ENCODE data around the gene CBLC. TPM values are rescaled to one million over a fixed set of nuclear protein-coding genes. Genes with fewer than 3 reads are reported as not detected.

The CBLC gene
- total and polyA plus RNA-seq, 10 of the 15 experiments (the other 5 are each of a cell fraction or from before 2014, with no cell fraction given), result not detected

DNA sequence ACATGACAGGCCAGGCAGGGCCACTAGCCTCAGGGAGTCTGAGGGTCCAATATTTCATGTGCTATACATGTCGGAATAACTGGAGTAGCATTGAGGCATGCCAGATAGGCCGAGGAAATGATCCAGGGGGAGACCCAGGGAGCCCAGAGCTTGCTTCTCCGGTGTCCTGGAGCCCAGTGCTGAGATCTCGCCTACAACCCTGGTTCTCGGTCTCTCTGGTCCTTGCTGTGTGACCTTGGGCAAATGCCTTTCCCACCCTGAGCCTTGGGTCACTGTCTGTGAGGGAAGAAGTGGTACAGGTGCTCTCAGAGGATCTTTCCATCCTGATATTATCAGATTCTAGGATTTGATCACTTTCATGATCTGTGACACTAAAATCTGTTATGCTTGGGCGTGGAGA is 11.3 kb downstream of the CBLC start:
- DNase-seq (ENCODE audit: low read depth, low spot score) (no peak), FAIRE-seq (no peak), ATAC-seq (no peak)
- intact Hi-C loops (cut with micrococcal nuclease; ENCODE audit: unreplicated experiment), result no loop called here
- no peak overlapping the region for H3K9ac ChIP-seq (ENCODE audit: control insufficient read depth, insufficient read depth, low read length)
- H3K4me2 ChIP-seq (ENCODE audit: control insufficient read depth, insufficient read depth), result no peak overlapping the region
- CTCF ChIA-PET, result interaction anchor here (0.7 to 1.4 kb wide), 3 partner anchors 10 to 65 kb away, joined by 3 to 4 read pairs (median 3); no protein-coding TSS in a partner anchor
- in situ Hi-C loops (cut with MboI), result no loop called here
- RAD21 ChIA-PET (ENCODE audit: unreplicated experiment), result no interaction called here
- no peaks in the 10 kb centered on the region for H3K9me3 ChIP-seq (replicated peaks; ENCODE audit: control insufficient read depth, insufficient read depth, low read length)
- no peaks in the 10 kb centered on the region for H3K36me3 ChIP-seq (ENCODE audit: control insufficient read depth in 2 of 2, insufficient read depth in 2 of 2, low read length in 1 of 2)
- SMC1A ChIA-PET (ENCODE audit: uncharacterized antibody, unreplicated experiment), result no interaction called here
- H4K20me1 ChIP-seq (ENCODE audit: control insufficient read depth, insufficient read depth), result no peaks in the 10 kb centered on the region
- BruUV-seq (replicated peaks), result no TSS peak
- POLR2A ChIA-PET, result no interaction called here
- no peak overlapping the region for H3K27ac ChIP-seq (ENCODE audit: control insufficient read depth, insufficient read depth)
- TF ChIP-seq, protein P1, sequence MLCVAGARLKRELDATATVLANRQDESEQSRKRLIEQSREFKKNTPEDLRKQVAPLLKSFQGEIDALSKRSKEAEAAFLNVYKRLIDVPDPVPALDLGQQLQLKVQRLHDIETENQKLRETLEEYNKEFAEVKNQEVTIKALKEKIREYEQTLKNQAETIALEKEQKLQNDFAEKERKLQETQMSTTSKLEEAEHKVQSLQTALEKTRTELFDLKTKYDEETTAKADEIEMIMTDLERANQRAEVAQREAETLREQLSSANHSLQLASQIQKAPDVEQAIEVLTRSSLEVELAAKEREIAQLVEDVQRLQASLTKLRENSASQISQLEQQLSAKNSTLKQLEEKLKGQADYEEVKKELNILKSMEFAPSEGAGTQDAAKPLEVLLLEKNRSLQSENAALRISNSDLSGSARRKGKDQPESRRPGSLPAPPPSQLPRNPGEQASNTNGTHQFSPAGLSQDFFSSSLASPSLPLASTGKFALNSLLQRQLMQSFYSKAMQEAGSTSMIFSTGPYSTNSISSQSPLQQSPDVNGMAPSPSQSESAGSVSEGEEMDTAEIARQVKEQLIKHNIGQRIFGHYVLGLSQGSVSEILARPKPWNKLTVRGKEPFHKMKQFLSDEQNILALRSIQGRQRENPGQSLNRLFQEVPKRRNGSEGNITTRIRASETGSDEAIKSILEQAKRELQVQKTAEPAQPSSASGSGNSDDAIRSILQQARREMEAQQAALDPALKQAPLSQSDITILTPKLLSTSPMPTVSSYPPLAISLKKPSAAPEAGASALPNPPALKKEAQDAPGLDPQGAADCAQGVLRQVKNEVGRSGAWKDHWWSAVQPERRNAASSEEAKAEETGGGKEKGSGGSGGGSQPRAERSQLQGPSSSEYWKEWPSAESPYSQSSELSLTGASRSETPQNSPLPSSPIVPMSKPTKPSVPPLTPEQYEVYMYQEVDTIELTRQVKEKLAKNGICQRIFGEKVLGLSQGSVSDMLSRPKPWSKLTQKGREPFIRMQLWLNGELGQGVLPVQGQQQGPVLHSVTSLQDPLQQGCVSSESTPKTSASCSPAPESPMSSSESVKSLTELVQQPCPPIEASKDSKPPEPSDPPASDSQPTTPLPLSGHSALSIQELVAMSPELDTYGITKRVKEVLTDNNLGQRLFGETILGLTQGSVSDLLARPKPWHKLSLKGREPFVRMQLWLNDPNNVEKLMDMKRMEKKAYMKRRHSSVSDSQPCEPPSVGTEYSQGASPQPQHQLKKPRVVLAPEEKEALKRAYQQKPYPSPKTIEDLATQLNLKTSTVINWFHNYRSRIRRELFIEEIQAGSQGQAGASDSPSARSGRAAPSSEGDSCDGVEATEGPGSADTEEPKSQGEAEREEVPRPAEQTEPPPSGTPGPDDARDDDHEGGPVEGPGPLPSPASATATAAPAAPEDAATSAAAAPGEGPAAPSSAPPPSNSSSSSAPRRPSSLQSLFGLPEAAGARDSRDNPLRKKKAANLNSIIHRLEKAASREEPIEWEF (IDR thresholded peaks at IDR 0.05; ENCODE audit: insufficient replicate concordance, low read depth, low read length), result no peak
- no peak for TF ChIP-seq EP300 (IDR thresholded peaks at IDR 0.05; ENCODE audit: borderline replicate concordance in 1 of 2, control insufficient read depth in 1 of 2, low read depth in 2 of 2, low read length in 2 of 2)
- no peak for TF ChIP-seq BHLHE40 (IDR thresholded peaks at IDR 0.05; ENCODE audit: borderline replicate concordance in 1 of 2, low read depth in 2 of 2, low read length in 1 of 2)
- no peaks in the 10 kb centered on the region for H3K79me2 ChIP-seq (ENCODE audit: control insufficient read depth, insufficient read depth, low read length)
- 56% methylated on average over 6 of the region's 6 CpGs for WGBS (ENCODE audit: insufficient coverage, insufficient replicate concordance, low lambda C conversion rate, missing lambda C conversion rate)
- peaks cover 4% of the 10 kb centered on the region for H3K4me1 ChIP-seq (ENCODE audit: control insufficient read depth, insufficient read depth, low read length)
- H2AFZ ChIP-seq (ENCODE audit: control insufficient read depth, low read depth, low read length), result no peak overlapping the region
- no peak overlapping the region for H3K4me3 ChIP-seq
- H3K27me3 ChIP-seq (replicated peaks in 1 of 2; ENCODE audit: control insufficient read depth in 2 of 2, insufficient read depth in 2 of 2, low read length in 1 of 2), result no peaks in the 10 kb centered on the region

All from GM12878 (cell line).